GM12891 (cell line): ENCODE results near the gene MTNR1B.

ENCODE experiments used
- POLR2A ChIP-seq: IDR thresholded peaks from 2 replicates; pipeline ENCODE4 v1.6.1; 2011; ENCODE audit warnings: low read depth, low read length, control low read depth
- POLR2AphosphoS5 ChIP-seq: IDR thresholded peaks from 2 replicates; pipeline ENCODE4 v1.6.1; 2011; ENCODE audit warnings: low read depth, low read length, control low read depth
- POU2F2 ChIP-seq: IDR thresholded peaks from 2 replicates; pipeline ENCODE4 v1.6.1; 2011; ENCODE audit warnings: low read depth, mild to moderate bottlenecking, control low read depth, low read length, moderate library complexity
- SPI1 ChIP-seq: IDR thresholded peaks from 2 replicates; pipeline ENCODE4 v1.6.1; 2011; ENCODE audit warnings: low read depth, low read length, control low read depth

DNA sequence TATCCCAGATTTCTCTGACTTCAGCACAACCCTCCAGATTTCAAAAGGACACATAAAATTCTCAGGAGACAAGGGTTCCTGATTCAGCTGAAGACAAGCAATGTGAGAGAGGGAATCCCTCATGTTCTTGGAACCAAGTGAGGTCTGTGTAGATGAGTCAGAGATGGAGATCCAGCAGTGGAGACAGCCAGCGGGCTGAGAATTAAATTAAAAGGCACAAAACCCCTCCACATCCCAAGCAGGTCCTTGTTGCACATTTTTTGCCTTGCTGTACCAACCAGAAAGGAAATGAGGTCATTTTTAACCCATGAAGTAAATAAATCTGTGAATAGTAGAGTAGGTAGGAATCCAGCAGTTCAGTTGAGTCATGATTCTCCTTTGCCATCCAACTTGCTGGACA is 9.7 kb downstream of the MTNR1B start:
- TF ChIP-seq POU2F2 (no peak), POLR2A (no peak), POLR2AphosphoS5 (no peak), SPI1 (no peak)
